ENCODE data around the gene ARID1A.
"Not testable (repeated sequence)": the region's sequence is repeated elsewhere in the genome, so short reads cannot be mapped to it uniquely, and the experiment has no call there.

DNA sequence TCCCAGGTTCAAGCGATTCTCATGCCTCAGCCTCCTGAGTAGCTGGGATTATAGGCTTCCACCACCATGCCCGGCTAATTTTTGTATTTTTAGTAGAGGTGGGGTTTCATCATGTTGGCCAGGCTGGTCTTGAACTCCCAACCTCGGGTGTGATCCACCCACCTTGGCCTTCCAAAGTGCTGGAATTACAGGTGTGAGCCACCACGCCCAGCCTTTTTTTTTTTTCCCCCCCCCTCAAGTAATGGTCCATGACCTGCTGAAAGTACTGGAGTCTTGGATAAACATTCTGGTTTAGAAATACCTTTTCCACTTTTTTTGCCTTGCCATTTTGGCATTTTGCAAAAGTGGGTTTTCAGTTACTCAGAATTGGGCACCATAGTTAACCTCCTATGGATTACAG is 9.4 kb downstream of the ARID1A start:
- TF ChIP-seq, protein P1, sequence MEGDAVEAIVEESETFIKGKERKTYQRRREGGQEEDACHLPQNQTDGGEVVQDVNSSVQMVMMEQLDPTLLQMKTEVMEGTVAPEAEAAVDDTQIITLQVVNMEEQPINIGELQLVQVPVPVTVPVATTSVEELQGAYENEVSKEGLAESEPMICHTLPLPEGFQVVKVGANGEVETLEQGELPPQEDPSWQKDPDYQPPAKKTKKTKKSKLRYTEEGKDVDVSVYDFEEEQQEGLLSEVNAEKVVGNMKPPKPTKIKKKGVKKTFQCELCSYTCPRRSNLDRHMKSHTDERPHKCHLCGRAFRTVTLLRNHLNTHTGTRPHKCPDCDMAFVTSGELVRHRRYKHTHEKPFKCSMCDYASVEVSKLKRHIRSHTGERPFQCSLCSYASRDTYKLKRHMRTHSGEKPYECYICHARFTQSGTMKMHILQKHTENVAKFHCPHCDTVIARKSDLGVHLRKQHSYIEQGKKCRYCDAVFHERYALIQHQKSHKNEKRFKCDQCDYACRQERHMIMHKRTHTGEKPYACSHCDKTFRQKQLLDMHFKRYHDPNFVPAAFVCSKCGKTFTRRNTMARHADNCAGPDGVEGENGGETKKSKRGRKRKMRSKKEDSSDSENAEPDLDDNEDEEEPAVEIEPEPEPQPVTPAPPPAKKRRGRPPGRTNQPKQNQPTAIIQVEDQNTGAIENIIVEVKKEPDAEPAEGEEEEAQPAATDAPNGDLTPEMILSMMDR (IDR thresholded peaks at IDR 0.05): not testable (repeated sequence)
- not testable (repeated sequence) for TF ChIP-seq POLR2A (IDR thresholded peaks at IDR 0.05)
